Heart right ventricle (tissue), 16 donors: ENCODE data around the gene C16orf90. TPM values are rescaled to one million over a fixed set of nuclear protein-coding genes. Genes with fewer than 3 reads are reported as not detected.
"Not testable (repeated sequence)": the region's sequence is repeated elsewhere in the genome, so short reads cannot be mapped to it uniquely, and the experiment has no call there.

Experiments
- ATAC-seq, 8 donors: fragments of 200-7000 bp; cut with Tn5 transposase; one replicate each; pipeline ENCODE4 v1.9.1; 2020; ENCODE audit warnings: mild to moderate bottlenecking in 8 of 8, moderate library complexity in 8 of 8, moderate number of reproducible peaks in 1 of 8
- DNase-seq, 2 donors: peaks; one replicate each; pipeline ENCODE4 v3.0.0-alpha.2; 2020
- H3K27ac ChIP-seq, 10 donors: fragments of 200-600 bp; sonication (generic) in 2 of 10; one replicate each; pipeline versions ENCODE4 v1.5.0 to v1.8.0; 2020 to 2022; ENCODE audit warnings: mild to moderate bottlenecking in 3 of 10
- H3K27me3 ChIP-seq, 7 donors: fragments of 200-600 bp; one replicate each; pipeline ENCODE4 v1.8.0; 2021 to 2022; ENCODE audit warnings: mild to moderate bottlenecking in 2 of 7
- H3K36me3 ChIP-seq, 9 donors: fragments of 200-600 bp; sonication (generic) in 1 of 9; one replicate each; pipeline versions ENCODE4 v1.5.0 to v1.8.0; 2020 to 2022; ENCODE audit warnings: mild to moderate bottlenecking in 2 of 9
- H3K4me1 ChIP-seq, 9 donors: fragments of 200-600 bp; sonication (generic) in 1 of 9; one replicate each; pipeline versions ENCODE4 v1.5.0 to v1.8.0; 2020 to 2022; ENCODE audit warnings: mild to moderate bottlenecking in 4 of 9
- H3K4me3 ChIP-seq, 10 donors: fragments of 200-600 bp; sonication (generic) in 2 of 10; one replicate each; pipeline versions ENCODE4 v1.5.0 to v1.8.0; 2020 to 2022; ENCODE audit warnings: mild to moderate bottlenecking in 7 of 10, moderate library complexity in 2 of 10
- H3K9me3 ChIP-seq, 11 donors: fragments of 200-600 bp in 10 of 11; sonication (generic) in 2 of 11; one replicate each; pipeline versions ENCODE4 v1.5.0 to v1.8.0; 2013 to 2022; ENCODE audit warnings: mild to moderate bottlenecking in 2 of 11, control low read depth in 1 of 11, moderate library complexity in 1 of 11
- CTCF ChIP-seq, 9 donors: fragments of 200-600 bp; sonication (generic) in 2 of 9; IDR thresholded peaks; one replicate each; pipeline versions ENCODE4 v1.5.0 to v1.8.0; 2021 to 2022; ENCODE audit warnings: antibody characterized with exemption in 9 of 9, mild to moderate bottlenecking in 5 of 9, moderate library complexity in 1 of 9
- WGBS, 2 donors: extraction: QIAGEN DNeasy Blood & Tissue Kit; methylation state at CpG; one replicate each; pipeline ENCODE4 v1.1.7; 2013; ENCODE audit warnings: inconsistent platforms in 1 of 2; 5-methylcytosine and 5-hydroxymethylcytosine counted together
- intact Hi-C, 10 donors: fragments of 100-400 bp; cut with DNase I; formaldehyde crosslinking; loops; one replicate each; pipeline versions ENCODE4 v1.11.1 to v1.14.2; 2022
- polyA plus RNA-seq, 2 donors: library from polyadenylated mRNA; stranded (reverse); fragments of 200-250 nt; gene quantifications; one replicate each; pipeline ENCODE4 v1.2.3, GENCODE V29; 2013
- total RNA-seq, 10 donors: library from RNA; stranded (reverse); fragmentation: NEBNext Ultra II Directional in 3 of 10; extraction: Animal tissue kit (Norgen Biotek cat#: 25700) in 3 of 10; gene quantifications; one replicate each; pipeline versions ENCODE4 v1.2.1 to v1.2.4, GENCODE V29; 2021 to 2023
- donor health status: Arrhythmogenic right ventricular cardiomyopathy.
- donor health status: ischemic (EF 13 %, LVEDD 7.1; RV severe dilation, severe dysfunction).
- donor health status: healthy with polysubstance abuse.
- donor health status: DM: no; HTN: yes; CAD: no.
- donor health status: DM: no; HTN: no; CAD: no.
- donor health status: ischemic (EF 25% LVEDD 6.9; RV normal size, moderate dysfunction).
- donor health status: ischemic (EF 25% LVEDD 5.7; RV mildly dilated, moderate dysfunction).
- donor health status: healthy.
- donor health status: DM: yes; HTN: yes; CAD: no.
- donor health status: Ischemic cardiomyopathy.
- donor health status: ischemic (EF 35%, LVEDD 5.7; RV mildly dilated, moderate dysfunction).
- donor health status: nonischemic (EF 11% LVEDD 7.7; RV severe dilation, severe dysfunction).
- donor health status: DM: yes; HTN: yes; CAD: no.
- donor health status: PGD.
- donor health status: ischemic (EF 29% LVEDD 5.4; RV normal size, mild dysfunction).
- donor health status: nonischemic (EF 23%, LVEDD 6.1; RV moderate dilation, normal function).

C16orf90 gene
- total and polyA plus RNA-seq, 12 donors, result not detected

- no peak for TF ChIP-seq CTCF (IDR thresholded peaks at IDR 0.05)
- no peak for ATAC-seq
- DNase-seq, result no peak
- Histone ChIP-seq H3K36me3 (peaks cover 0 to 92% (median 22%) of the 10 kb centered on the region in 9 donors), H3K9me3 (no peaks in the 10 kb centered on the region), H3K4me3 (no peak overlapping the region), H3K27me3 (no peaks in the 10 kb centered on the region), H3K4me1 (peaks cover 0 to 6% (median 0%) of the 10 kb centered on the region in 9 donors), H3K27ac (no peak overlapping the region)
- intact Hi-C loops, result no loop called here
- WGBS, 2 donors, result 98% methylated on average over 12 of the region's 12 CpGs
Measured at GRCh38 chr16:3530371-3530914, 35.2 kb upstream of the C16orf90 start.

GRCh38 chr16:3529175-3529574 is 33.9 kb upstream of the C16orf90 start:
- H3K4me1 ChIP-seq, result peaks cover 0 to 6% (median 0%) of the 10 kb centered on the region in 9 donors
- no peaks in the 10 kb centered on the region for H3K27me3 ChIP-seq
- intact Hi-C loops, result loop anchor here in 2 of 10 donors (10.0 kb wide), 1 partner anchor 356 kb away; the partner anchor contains the start of gene CREBBP (in 2 of the 2)
- no peak for DNase-seq
- H3K9me3 ChIP-seq, result no peaks in the 10 kb centered on the region
- TF ChIP-seq CTCF (IDR thresholded peaks at IDR 0.05), result no peak
- no peak overlapping the region for H3K27ac ChIP-seq
- no peak for ATAC-seq
- peaks cover 0 to 92% (median 24%) of the 10 kb centered on the region in 9 donors for H3K36me3 ChIP-seq
- no peak overlapping the region for H3K4me3 ChIP-seq

GRCh38 chr16:3528406-3528805 is 33.1 kb upstream of the C16orf90 start:
- TF ChIP-seq CTCF (IDR thresholded peaks at IDR 0.05), result no peak
- intact Hi-C loops, result loop anchor here in 2 of 10 donors (10.0 kb wide), 1 partner anchor 356 kb away; the partner anchor contains the start of gene CREBBP (in 2 of the 2)
- Histone ChIP-seq H3K27ac (no peak overlapping the region), H3K4me1 (peaks cover 0 to 6% (median 0%) of the 10 kb centered on the region in 9 donors), H3K4me3 (no peak overlapping the region), H3K36me3 (peaks cover 0 to 92% (median 26%) of the 10 kb centered on the region in 9 donors), H3K9me3 (no peaks in the 10 kb centered on the region), H3K27me3 (no peaks in the 10 kb centered on the region)
- WGBS, 2 donors, result 99 to 100% methylated on average over 2 of the region's 2 CpGs
- ATAC-seq (no peak), DNase-seq (no peak)

- DNase-seq, result peak; percentile 77 to 83
- TF ChIP-seq CTCF (IDR thresholded peaks at IDR 0.05), result peak; percentile 34 to 79 (median 73)
- not testable (repeated sequence) for ATAC-seq, H3K27ac ChIP-seq, H3K4me1 ChIP-seq, H3K9me3 ChIP-seq, H3K4me3 ChIP-seq, H3K27me3 ChIP-seq
- 52 to 54% methylated on average over 12 of the region's 12 CpGs for WGBS, 2 donors
- intact Hi-C loops, result loop anchor here in 2 of 10 donors (10.0 kb wide), 1 partner anchor 357 kb away; the partner anchor contains the start of gene CREBBP (in 2 of the 2)
- H3K36me3 ChIP-seq, result peaks cover 0 to 92% (median 32%) of the 10 kb centered on the region in 9 donors
Measured at GRCh38 chr16:3527216-3527829, 32.0 kb upstream of the C16orf90 start.
